ENCODE data around the gene CDHR5.
A peak's percentile ranks its signal among the peaks of the same experiment; 100 is the strongest.

Gene CDHR5

GRCh38 chr11:608791-609251 lies 15.9 kb downstream of the CDHR5 start:
- no peak for DNase-seq

GRCh38 chr11:607971-608659 lies 16.6 kb downstream of the CDHR5 start:
- DNase-seq = no peak

- no peak for DNase-seq
These were observed 17.6 kb downstream of the CDHR5 start for GRCh38 chr11:607020-607780.

GRCh38 chr11:606245-606644 lies 18.5 kb downstream of the CDHR5 start:
- DNase-seq = no peak

GRCh38 chr11:605286-606129 lies 19.2 kb downstream of the CDHR5 start:
- DNase-seq = no peak

- no peak for DNase-seq
These were observed 21.6 kb downstream of the CDHR5 start for GRCh38 chr11:603154-603553.

- no peak for DNase-seq
These were observed 23.0 kb downstream of the CDHR5 start for GRCh38 chr11:601573-602245.

DNA sequence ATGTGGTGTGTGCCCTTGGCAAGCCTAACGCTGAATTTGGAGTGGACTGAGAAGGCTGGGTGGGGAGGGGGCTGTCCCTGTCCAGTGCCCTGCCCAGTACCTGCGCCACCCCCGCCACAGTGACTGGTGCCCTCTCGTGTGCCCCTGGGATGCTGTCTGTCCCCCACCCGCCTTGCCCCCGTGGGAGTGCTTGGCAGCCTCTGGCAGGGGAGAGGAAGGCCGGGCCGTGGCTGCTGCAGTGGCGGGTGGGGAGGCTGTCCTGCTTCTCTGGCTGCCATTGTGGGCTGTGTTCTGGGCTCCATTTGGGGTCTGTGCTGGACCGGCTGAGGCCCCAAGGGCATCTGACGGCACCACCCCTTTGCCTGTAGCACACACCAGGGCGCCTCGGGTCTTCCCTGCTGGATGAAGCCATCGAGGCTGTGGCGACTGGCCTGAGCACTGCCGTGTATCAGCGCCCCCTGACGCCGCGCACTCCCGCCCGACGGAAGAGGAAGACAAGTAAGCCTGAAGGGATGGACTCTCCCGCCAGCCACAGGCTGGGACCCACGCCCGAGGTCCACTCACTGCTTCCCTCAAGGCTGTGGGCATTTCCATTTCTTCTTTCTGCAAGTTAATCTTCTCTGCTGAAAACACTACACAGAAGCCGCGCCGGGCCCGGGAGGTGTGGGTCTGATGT lies 26.6 kb downstream of the CDHR5 start:
- DNase-seq = no peak

- no peak for DNase-seq
These were observed 27.5 kb downstream of the CDHR5 start for GRCh38 chr11:597166-597725.

GRCh38 chr11:596374-596773 lies 28.4 kb downstream of the CDHR5 start:
- DNase-seq = no peak

DNA sequence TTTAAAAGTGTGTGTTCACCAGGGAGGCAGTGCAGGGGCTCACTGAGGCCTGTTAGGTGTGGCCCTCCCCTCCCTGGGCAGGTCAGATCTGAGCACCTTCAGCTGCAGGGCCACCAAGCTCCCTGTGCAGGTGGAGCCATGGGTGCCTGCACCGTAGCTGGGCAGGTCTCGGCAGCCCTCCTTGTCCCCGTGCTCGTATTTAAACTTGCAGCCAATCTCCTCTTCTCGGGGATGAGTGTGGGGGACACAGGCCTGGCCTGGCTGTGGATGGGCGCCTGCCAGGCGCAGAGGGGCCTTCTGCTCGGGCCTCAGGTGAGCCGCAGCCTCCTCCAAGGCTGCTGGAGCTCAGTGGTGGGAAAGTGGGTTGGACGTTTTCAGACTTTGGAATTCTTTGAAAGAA lies 29.4 kb downstream of the CDHR5 start:
- no peak for DNase-seq

DNA sequence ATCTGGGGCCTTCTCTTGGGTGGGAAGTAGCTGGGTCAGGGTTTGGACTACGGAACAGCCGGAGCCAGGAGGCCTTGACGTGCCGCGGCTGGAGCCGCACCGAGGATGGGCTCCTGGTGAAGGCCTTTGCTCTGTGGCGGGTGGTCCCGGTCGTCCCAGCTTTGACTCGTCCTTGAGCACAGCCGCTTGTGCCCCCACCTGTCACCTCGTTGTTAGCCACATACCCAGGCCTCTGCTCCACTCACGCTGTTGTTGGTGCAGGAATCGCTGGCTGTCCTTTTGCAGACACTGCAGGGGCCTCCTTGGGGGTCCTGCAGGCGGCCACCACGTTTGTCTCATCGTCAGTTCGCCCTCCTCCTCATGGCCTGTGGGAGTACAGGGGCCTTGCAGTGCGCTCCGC lies 31.4 kb downstream of the CDHR5 start:
- no peak for DNase-seq

DNA sequence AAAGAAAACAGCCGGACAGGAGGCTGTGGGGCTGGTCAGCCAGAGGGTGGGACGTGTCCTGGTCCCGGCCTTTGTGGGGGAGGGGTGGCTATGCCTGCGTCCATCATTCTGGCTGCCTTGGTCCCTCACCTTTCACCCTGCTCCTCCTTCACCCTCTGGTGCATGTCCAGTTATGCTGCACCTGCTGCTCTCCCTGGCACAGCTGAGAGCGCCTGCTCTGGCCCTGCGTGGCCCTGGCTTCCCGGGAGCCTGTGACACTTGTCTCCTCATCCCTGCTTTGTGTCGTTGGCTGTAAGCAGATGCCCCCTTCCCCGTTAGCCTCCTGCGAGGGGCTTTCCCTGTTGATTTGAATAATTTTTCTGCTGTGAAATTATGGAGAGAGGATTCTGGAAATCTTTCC lies 31.8 kb downstream of the CDHR5 start:
- no peak for DNase-seq

- DNase-seq = no peak
These were observed 32.3 kb downstream of the CDHR5 start for GRCh38 chr11:592501-592900.

GRCh38 chr11:590997-591396 lies 33.8 kb downstream of the CDHR5 start:
- no peak for DNase-seq

- no peak for DNase-seq
These were observed 35.0 kb downstream of the CDHR5 start for GRCh38 chr11:589798-590197.

DNA sequence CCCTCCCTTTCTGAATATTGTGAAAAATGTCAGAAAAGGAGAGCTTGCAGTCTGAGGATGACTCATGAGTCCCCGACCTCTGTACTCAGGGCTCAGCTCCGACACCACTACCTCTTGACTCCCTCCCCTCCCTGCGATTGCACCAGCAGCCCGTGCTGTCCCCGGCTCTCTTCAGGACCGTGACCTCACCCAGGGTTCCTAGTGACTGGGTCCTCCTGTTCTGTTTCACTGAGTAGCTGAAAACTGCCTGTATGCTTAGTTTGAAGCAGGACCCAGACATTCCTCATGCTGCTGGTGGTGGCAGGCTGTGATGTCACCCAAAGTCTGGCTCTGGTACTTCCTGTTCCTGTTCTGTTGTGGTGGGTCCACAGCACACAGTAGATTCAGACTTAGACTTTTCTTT lies 36.8 kb downstream of the CDHR5 start:
- DNase-seq = peak; percentile 79

- DNase-seq = no peak
These were observed 37.2 kb downstream of the CDHR5 start for GRCh38 chr11:587546-587945.

GRCh38 chr11:586376-587316 lies 38.1 kb downstream of the CDHR5 start:
- DNase-seq = no peak

GRCh38 chr11:584287-584686 lies 40.5 kb downstream of the CDHR5 start:
- no peak for DNase-seq

- DNase-seq = no peak
These were observed 43.0 kb downstream of the CDHR5 start for GRCh38 chr11:581752-582151.

All from EL (cell line).